ENCODE data around the gene FADS2. TPM values are rescaled to one million over a fixed set of nuclear protein-coding genes. Genes with fewer than 3 reads are reported as not detected.

The FADS2 gene
- total RNA-seq, 4 donors from 2014 or later = 2.7 to 28.8 (median 3.9) TPM

DNA sequence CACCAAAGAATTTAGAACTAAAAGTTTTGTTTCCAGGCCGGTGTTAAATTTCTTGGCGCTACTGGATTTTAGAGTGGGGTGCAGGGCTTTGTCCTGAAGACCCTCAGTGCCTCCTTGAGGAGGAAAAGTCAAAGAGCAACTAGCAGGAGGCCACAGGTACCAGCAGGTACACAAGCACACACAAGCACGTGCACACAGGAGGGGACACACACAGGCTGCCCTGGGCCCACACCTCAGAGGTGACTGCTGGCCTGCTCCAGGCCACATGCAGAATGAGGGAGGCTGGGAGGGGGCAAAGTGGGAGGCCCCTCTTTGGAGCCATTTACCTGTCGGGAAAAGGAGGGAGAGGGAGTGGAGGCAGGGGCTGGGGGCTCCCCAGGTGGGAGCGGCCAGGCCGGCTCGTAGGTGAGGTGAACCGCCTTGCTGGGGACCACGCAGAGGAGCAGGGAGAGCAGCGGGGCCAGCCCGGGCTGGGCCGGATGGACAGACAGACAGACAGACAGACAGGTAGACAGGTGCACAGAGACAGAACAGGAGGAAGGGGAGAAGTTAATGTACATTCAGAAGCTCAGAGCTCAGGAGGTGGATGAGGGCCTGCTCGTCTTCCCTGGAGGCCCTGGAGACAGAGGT is 77.1 kb downstream of the FADS2 start:
- H3K4me3 ChIP-seq = no peak overlapping the region
- TF ChIP-seq EP300 (IDR thresholded peaks at IDR 0.05; ENCODE audit: low read depth) (no peak), POLR2A (IDR thresholded peaks at IDR 0.05) (no peak), POLR2AphosphoS5 (IDR thresholded peaks at IDR 0.05) (no peak)
- TF ChIP-seq, protein P1, sequence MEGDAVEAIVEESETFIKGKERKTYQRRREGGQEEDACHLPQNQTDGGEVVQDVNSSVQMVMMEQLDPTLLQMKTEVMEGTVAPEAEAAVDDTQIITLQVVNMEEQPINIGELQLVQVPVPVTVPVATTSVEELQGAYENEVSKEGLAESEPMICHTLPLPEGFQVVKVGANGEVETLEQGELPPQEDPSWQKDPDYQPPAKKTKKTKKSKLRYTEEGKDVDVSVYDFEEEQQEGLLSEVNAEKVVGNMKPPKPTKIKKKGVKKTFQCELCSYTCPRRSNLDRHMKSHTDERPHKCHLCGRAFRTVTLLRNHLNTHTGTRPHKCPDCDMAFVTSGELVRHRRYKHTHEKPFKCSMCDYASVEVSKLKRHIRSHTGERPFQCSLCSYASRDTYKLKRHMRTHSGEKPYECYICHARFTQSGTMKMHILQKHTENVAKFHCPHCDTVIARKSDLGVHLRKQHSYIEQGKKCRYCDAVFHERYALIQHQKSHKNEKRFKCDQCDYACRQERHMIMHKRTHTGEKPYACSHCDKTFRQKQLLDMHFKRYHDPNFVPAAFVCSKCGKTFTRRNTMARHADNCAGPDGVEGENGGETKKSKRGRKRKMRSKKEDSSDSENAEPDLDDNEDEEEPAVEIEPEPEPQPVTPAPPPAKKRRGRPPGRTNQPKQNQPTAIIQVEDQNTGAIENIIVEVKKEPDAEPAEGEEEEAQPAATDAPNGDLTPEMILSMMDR (IDR thresholded peaks at IDR 0.05) = no peak
- no peaks in the 10 kb centered on the region for H3K36me3 ChIP-seq
- intact Hi-C loops (cut with DNase I; ENCODE audit: low total_unique reads) (loop anchor here (2.0 kb wide), 1 partner anchor 38 kb away; no protein-coding TSS in a partner anchor), in situ Hi-C loops (cut with MboI; ENCODE audit: low pct_ligation_motif_present in 1 of 4, low pct_unique_long_range_greater_than_20kb in 1 of 4, low sequenced_read_pairs in 3 of 4) (no loop called here)
- 78 to 87% methylated on average over 5 to 13 of the region's 13 CpGs for WGBS, 2 donors (ENCODE audit: low coverage in 1 of 2)
- no peaks in the 10 kb centered on the region for H3K27me3 ChIP-seq
- H3K27ac ChIP-seq = no peak overlapping the region
- H3K9me3 ChIP-seq = no peaks in the 10 kb centered on the region
- DNase-seq = no peak
- peaks cover 0 to 2% (median 0%) of the 10 kb centered on the region in 4 donors for H3K4me1 ChIP-seq

DNA sequence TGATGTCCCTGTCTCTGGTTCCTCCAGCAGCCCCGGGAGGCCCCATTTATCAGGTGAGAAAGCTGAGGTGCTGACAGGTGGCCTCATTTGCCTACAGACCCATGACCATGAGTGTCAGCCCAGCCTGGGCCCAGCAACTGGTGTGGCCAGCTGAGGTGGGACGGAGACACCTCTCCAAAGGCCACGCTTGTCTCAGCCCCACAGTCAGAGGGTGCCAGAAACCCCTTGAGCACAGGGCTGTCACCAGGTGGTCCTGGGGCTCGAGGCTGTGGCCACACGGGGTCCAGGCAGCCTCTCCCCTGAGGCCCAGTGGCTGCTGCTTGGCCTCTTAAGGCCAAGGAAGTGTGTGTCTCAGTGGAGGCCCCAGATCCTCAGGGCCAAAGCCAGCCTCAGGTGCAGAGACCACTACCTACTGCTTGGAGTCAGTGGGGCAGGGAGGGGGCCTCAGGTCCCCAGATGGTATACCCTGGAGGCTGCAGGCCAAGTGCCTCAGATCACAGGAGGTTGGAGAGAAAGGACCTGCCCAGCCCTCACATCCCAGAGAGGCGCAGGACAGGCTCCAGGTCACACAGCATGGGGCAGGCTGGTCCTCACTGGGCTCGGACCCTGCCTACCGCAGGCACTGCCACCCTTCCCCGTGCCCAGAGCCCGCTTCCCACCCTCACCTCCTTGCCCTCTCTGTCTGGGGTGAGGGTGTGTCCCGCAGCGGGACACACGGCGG is 77.9 kb downstream of the FADS2 start:
- TF ChIP-seq POLR2AphosphoS5 (IDR thresholded peaks at IDR 0.05) = no peak
- no peak for TF ChIP-seq POLR2A (IDR thresholded peaks at IDR 0.05)
- intact Hi-C loops (cut with DNase I; ENCODE audit: low total_unique reads) (loop anchor here (2.0 kb wide), 1 partner anchor 37 kb away; no protein-coding TSS in a partner anchor), in situ Hi-C loops (cut with MboI; ENCODE audit: low pct_ligation_motif_present in 1 of 4, low pct_unique_long_range_greater_than_20kb in 1 of 4, low sequenced_read_pairs in 3 of 4) (no loop called here)
- H3K9me3 ChIP-seq = no peaks in the 10 kb centered on the region
- H3K36me3 ChIP-seq = no peaks in the 10 kb centered on the region
- H3K4me3 ChIP-seq = no peak overlapping the region
- H3K27ac ChIP-seq = no peak overlapping the region
- peaks cover 0 to 8% (median 0%) of the 10 kb centered on the region in 4 donors for H3K4me1 ChIP-seq
- no peaks in the 10 kb centered on the region for H3K27me3 ChIP-seq
- WGBS, 2 donors (ENCODE audit: low coverage in 1 of 2) = 86% methylated on average over 12 of the region's 14 CpGs; no CpG with 5 or more reads in 1 of the 2 donors
- DNase-seq = no peak

- intact Hi-C loops (cut with DNase I; ENCODE audit: low total_unique reads) = no loop called here
- DNase-seq = no peak
- H3K4me3 ChIP-seq = no peak overlapping the region
- in situ Hi-C loops (cut with MboI; ENCODE audit: low pct_ligation_motif_present in 1 of 4, low pct_unique_long_range_greater_than_20kb in 1 of 4, low sequenced_read_pairs in 3 of 4) = no loop called here
- H3K27me3 ChIP-seq = no peaks in the 10 kb centered on the region
- TF ChIP-seq POLR2AphosphoS5 (IDR thresholded peaks at IDR 0.05) = no peak
- TF ChIP-seq EP300 (IDR thresholded peaks at IDR 0.05; ENCODE audit: low read depth) = no peak
- TF ChIP-seq POLR2A (IDR thresholded peaks at IDR 0.05) = no peak
- TF ChIP-seq, protein P1 (IDR thresholded peaks at IDR 0.05) = no peak
- no peaks in the 10 kb centered on the region for H3K9me3 ChIP-seq
- WGBS, 2 donors (ENCODE audit: low coverage in 1 of 2) = 90% methylated on average over 14 of the region's 14 CpGs; no CpG with 5 or more reads in 1 of the 2 donors
- H3K36me3 ChIP-seq = no peaks in the 10 kb centered on the region
- peaks cover 0 to 14% (median 0%) of the 10 kb centered on the region in 4 donors for H3K4me1 ChIP-seq
- no peak overlapping the region for H3K27ac ChIP-seq
These were observed 78.4 kb downstream of the FADS2 start for GRCh38 chr11:61906522-61906909.

GRCh38 chr11:61907282-61907681 is 79.2 kb downstream of the FADS2 start:
- Histone ChIP-seq H3K36me3 (no peaks in the 10 kb centered on the region), H3K4me1 (peaks cover 0 to 22% (median 1%) of the 10 kb centered on the region in 4 donors), H3K27me3 (no peaks in the 10 kb centered on the region), H3K4me3 (no peak overlapping the region), H3K27ac (no peak overlapping the region), H3K9me3 (no peaks in the 10 kb centered on the region)
- 90% methylated on average over 19 of the region's 19 CpGs; no CpG with 5 or more reads in 1 of the 2 donors for WGBS, 2 donors (ENCODE audit: low coverage in 1 of 2)
- TF ChIP-seq POLR2AphosphoS5 (IDR thresholded peaks at IDR 0.05) (no peak), POLR2A (IDR thresholded peaks at IDR 0.05) (no peak), EP300 (IDR thresholded peaks at IDR 0.05; ENCODE audit: low read depth) (no peak)
- TF ChIP-seq, protein P1 (IDR thresholded peaks at IDR 0.05) = no peak
- DNase-seq = no peak
- intact Hi-C loops (cut with DNase I; ENCODE audit: low total_unique reads) (no loop called here), in situ Hi-C loops (cut with MboI; ENCODE audit: low pct_ligation_motif_present in 1 of 4, low pct_unique_long_range_greater_than_20kb in 1 of 4, low sequenced_read_pairs in 3 of 4) (no loop called here)

Measured in transverse colon (tissue), 4 donors.